Progenitor cell of endocrine pancreas (in vitro differentiated cells): ENCODE data around the gene FKRP. TPM values are rescaled to one million over a fixed set of nuclear protein-coding genes. Genes with fewer than 3 reads are reported as not detected.

Experiments
- DNase-seq: peaks from one replicate; pipeline ENCODE4 v3.0.0; 2021; ENCODE audit warnings: low spot score; ENCODE audit not compliant: unreplicated experiment
- H3K27ac Mint-ChIP-seq: 2 replicates; pipeline ENCODE4 v1.8.0; 2021; ENCODE audit warnings: mild to moderate bottlenecking, moderate library complexity, mixed read lengths
- H3K27me3 Mint-ChIP-seq: 2 replicates; pipeline ENCODE4 v1.8.0; 2021; ENCODE audit warnings: mixed read lengths
- H3K36me3 Mint-ChIP-seq: 2 replicates; pipeline ENCODE4 v1.8.0; 2022; ENCODE audit warnings: mixed read lengths; ENCODE audit not compliant: insufficient read depth
- H3K4me1 Mint-ChIP-seq: 2 replicates; pipeline ENCODE4 v1.8.0; 2021; ENCODE audit warnings: low read depth, mixed read lengths
- H3K4me3 Mint-ChIP-seq: 2 replicates; pipeline ENCODE4 v1.8.0; 2021; ENCODE audit warnings: low read depth, mild to moderate bottlenecking, moderate library complexity, mixed read lengths
- H3K9me3 Mint-ChIP-seq: 2 replicates; pipeline ENCODE4 v1.8.0; 2021; ENCODE audit warnings: low read depth, mixed read lengths
- total RNA-seq: library from RNA; stranded (reverse); gene quantifications from 2 replicates; pipeline ENCODE4 v1.2.1, GENCODE V29; 2021
- TF ChIP-seq, protein P1 (sequence below): fragments of 200-600 bp; sonication (generic); IDR thresholded peaks from one replicate; pipeline ENCODE4 v1.5.0; 2021; ENCODE audit warnings: antibody characterized with exemption, mild to moderate bottlenecking; ENCODE audit not compliant: unreplicated experiment

Gene FKRP
- total RNA-seq, 1 donor from 2014 or later, result 44.1 TPM

DNA sequence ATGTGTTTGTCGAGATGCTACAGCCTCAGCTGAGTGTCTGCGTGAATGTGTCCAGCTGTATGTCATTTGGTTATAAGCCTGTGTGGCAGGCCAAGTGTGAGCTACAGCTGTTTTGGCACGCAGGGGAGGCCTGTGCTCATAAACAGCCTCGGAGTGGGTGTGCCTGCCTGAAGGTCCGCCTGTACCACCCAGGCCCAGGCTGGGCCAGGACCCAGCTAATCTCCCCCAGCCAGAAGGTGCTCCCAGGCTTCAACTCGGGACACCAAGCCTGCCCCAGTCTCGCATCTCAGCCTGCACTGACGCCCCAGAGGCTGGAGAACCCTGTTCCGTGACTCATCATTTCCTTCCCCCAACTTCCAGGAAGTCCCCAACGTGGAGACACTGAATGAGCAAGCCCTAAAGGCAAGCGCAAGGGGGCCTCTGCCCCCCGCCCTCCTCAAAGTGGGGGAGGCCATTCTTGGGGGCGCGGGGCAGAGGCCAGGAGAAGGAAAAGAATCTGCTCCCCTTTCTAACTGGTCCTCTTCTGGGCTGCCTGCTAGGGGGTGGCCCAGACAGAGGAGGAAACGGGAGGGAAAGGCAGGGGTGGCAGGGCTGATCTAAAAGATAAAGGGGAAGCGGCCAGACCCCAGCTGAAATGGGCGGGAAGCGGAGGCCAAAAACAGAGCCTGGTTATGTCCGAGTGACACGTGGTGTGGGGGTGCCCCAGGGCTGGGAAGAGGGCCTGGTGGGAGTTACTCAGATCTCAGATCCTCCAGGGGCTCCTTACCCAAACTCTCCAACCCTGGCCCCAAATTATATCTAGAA, 40.6 kb downstream of the FKRP start:
- no peak overlapping the region for H3K27ac Mint-ChIP-seq
- H3K9me3 Mint-ChIP-seq, result no peaks in the 10 kb centered on the region
- H3K27me3 Mint-ChIP-seq, result peaks cover 31% of the 10 kb centered on the region
- no peak for DNase-seq
- H3K4me1 Mint-ChIP-seq, result peaks cover 7% of the 10 kb centered on the region
- H3K4me3 Mint-ChIP-seq, result peak overlapping the region; percentile 77
- TF ChIP-seq, protein P1, sequence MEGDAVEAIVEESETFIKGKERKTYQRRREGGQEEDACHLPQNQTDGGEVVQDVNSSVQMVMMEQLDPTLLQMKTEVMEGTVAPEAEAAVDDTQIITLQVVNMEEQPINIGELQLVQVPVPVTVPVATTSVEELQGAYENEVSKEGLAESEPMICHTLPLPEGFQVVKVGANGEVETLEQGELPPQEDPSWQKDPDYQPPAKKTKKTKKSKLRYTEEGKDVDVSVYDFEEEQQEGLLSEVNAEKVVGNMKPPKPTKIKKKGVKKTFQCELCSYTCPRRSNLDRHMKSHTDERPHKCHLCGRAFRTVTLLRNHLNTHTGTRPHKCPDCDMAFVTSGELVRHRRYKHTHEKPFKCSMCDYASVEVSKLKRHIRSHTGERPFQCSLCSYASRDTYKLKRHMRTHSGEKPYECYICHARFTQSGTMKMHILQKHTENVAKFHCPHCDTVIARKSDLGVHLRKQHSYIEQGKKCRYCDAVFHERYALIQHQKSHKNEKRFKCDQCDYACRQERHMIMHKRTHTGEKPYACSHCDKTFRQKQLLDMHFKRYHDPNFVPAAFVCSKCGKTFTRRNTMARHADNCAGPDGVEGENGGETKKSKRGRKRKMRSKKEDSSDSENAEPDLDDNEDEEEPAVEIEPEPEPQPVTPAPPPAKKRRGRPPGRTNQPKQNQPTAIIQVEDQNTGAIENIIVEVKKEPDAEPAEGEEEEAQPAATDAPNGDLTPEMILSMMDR, result no peak
- H3K36me3 Mint-ChIP-seq, result peaks cover 1% of the 10 kb centered on the region

- peak overlapping the region; percentile 89 for H3K27ac Mint-ChIP-seq
- peaks cover 7% of the 10 kb centered on the region for H3K4me1 Mint-ChIP-seq
- peak overlapping the region; percentile 77 for H3K4me3 Mint-ChIP-seq
- DNase-seq, result no peak
- TF ChIP-seq, protein P1, result no peak
- H3K9me3 Mint-ChIP-seq, result no peaks in the 10 kb centered on the region
- H3K27me3 Mint-ChIP-seq, result peaks cover 31% of the 10 kb centered on the region
- peaks cover 1% of the 10 kb centered on the region for H3K36me3 Mint-ChIP-seq
These were observed 41.1 kb downstream of the FKRP start for GRCh38 chr19:46787040-46787330.

- DNase-seq, result peak; percentile 27
- peak overlapping the region; percentile 77 for H3K4me3 Mint-ChIP-seq
- H3K4me1 Mint-ChIP-seq, result peaks cover 7% of the 10 kb centered on the region
- H3K9me3 Mint-ChIP-seq, result no peaks in the 10 kb centered on the region
- peaks cover 1% of the 10 kb centered on the region for H3K36me3 Mint-ChIP-seq
- peak overlapping the region; percentile 89 for H3K27ac Mint-ChIP-seq
- H3K27me3 Mint-ChIP-seq, result peaks cover 31% of the 10 kb centered on the region
- TF ChIP-seq, protein P1, result no peak
These were observed 41.7 kb downstream of the FKRP start for GRCh38 chr19:46787331-46788261.

GRCh38 chr19:46788262-46788967, 42.6 kb downstream of the FKRP start, which contains the start of gene SLC1A5:
Gene SLC1A5, minus strand, starts transcription at chr19:46788594. Its CDS starts 629 bp downstream, at chr19:46787965.
- peak; percentile 74 for DNase-seq
- TF ChIP-seq, protein P1, result no peak
- Mint-ChIP-seq H3K9me3 (no peaks in the 10 kb centered on the region), H3K36me3 (no peaks in the 10 kb centered on the region), H3K4me1 (peaks cover 7% of the 10 kb centered on the region), H3K4me3 (peak within 1 kb of the TSS; percentile 77), H3K27me3 (peaks cover 35% of the 10 kb centered on the region), H3K27ac (peak within 1 kb of the TSS; percentile 80)

DNA sequence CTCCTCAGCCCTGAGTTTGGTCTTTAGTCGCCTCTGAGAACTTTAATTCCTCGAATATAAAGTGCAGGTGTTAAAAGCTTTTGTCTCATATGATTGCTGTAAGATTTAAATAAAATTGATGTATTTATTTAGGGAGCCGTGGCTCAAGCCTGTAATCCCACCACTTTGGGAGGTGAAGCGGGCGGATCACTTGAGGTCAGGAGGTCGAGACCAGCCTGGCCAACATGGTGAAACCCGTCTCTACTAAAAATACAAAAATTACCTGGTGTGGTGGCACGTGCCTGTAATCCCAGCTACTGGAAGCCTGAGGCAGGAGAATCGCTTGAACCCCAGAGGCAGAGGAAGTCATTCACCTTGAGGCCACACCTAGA, 43.1 kb downstream of the FKRP start:
- H3K36me3 Mint-ChIP-seq, result no peaks in the 10 kb centered on the region
- H3K4me3 Mint-ChIP-seq, result peak overlapping the region; percentile 16
- H3K27ac Mint-ChIP-seq, result no peak overlapping the region
- TF ChIP-seq, protein P1, result no peak
- no peaks in the 10 kb centered on the region for H3K9me3 Mint-ChIP-seq
- H3K27me3 Mint-ChIP-seq, result peaks cover 40% of the 10 kb centered on the region
- peaks cover 7% of the 10 kb centered on the region for H3K4me1 Mint-ChIP-seq
- no peak for DNase-seq
